Stimulated activated CD8-positive, alpha-beta memory T cell treated with anti-CD3 and anti-CD28 coated beads, Interleukin-4, amount 100 ng/mL, for 48 hours (primary cell): ENCODE results near the gene PMEPA1.
A peak's percentile ranks its signal among the peaks of the same experiment; 100 is the strongest.

Experiments used
- DNase-seq: peaks from one replicate; pipeline ENCODE4 v3.0.0-alpha.2; 2020

The PMEPA1 gene

DNA sequence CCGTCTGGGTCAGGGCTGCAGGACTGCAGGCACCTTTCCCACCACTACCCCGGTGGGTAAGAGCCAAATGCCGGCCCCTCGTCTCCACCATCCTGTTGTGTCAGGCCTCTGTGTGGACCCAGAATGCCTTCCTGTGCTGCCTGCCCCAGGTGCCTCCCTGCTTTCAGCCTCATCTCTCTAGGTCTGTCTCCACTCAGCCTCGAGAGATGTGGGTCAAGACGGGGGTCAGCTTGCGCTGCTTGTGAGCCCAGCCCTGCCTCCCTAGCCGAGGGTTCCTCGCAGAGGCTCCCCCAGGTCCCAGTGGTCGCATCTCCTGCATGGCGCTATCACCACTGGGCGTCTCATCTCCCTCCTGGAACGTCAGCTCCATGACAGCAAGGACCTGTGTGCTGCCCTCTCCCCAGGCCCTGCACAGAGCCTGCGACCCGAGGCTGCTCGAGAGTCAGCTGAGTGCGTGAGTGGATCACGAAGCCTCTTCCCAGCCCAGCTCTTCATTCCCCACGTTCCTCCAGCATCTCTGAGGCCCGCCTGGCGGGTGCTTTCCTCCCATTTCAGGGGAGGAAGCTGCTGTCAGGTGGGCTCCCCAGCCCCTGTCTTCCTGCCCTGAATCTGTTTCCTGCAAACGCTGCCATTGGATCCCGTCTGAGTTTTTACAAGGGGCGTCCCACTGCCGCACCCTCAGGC is 50.8 kb downstream of the PMEPA1 start:
- peak; percentile 19 for DNase-seq

DNA sequence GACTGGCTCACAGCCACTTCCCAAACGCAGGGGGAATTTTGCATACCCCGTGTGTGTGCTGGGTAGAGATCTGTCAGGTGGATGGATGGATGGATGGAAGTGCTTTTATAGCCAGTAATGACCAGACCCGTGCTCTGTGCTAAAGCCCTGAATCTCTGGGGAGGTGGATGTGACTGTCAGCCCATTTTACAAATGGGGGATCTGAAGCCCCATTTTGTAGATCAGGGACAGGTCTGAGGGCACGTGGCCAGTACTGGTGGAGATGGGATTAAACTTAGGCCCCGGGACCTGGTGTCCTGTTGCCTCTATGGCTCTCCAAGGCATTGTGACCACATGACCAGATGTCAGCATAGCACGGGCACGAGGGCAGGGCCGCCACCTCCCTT is 51.4 kb downstream of the PMEPA1 start:
- peak; percentile 21 for DNase-seq

DNA sequence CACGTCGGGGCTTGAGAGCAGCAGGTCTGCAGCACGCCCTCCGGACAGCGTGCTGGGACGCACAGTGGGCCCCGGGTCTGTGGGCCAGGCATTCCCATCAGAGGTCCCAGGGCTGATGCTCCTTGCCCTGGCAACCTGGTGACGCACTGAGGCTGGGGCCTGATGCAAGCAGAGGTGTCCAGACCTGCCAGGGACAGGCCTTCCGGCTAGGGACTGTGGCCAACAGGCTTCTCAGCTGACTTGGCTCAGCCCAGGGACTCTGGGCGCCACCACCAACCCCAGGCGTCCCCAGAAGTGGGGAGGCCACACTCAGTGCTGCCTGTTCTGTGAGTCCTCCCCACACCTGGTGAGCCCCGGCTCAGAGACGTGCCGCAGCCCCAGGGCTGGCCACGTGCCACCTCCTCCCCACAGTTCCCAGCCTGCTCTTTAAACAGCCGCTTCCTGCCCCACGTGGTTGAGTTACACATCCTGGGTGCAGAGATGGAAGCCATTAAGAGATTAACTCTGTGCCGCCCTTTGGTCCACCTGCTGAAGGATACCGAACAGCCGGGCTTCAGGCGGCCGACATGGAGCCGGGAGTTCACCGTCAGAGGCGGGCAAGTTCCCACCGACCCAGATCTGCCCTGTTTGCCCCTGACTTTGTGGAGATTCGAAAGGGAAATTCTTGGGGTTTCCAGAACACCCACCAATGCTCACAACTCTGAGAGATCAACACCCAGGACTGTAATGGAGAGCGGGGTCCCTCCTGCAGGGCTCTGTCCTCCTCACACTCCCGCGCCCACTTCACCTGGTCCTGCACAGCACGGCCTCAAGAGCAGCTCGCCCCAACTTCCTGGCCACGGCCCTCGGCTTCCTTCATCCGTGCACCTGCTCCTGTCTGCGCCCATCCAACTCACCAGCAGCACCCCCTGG is 52.0 kb downstream of the PMEPA1 start:
- DNase-seq, result peak; percentile 43

DNA sequence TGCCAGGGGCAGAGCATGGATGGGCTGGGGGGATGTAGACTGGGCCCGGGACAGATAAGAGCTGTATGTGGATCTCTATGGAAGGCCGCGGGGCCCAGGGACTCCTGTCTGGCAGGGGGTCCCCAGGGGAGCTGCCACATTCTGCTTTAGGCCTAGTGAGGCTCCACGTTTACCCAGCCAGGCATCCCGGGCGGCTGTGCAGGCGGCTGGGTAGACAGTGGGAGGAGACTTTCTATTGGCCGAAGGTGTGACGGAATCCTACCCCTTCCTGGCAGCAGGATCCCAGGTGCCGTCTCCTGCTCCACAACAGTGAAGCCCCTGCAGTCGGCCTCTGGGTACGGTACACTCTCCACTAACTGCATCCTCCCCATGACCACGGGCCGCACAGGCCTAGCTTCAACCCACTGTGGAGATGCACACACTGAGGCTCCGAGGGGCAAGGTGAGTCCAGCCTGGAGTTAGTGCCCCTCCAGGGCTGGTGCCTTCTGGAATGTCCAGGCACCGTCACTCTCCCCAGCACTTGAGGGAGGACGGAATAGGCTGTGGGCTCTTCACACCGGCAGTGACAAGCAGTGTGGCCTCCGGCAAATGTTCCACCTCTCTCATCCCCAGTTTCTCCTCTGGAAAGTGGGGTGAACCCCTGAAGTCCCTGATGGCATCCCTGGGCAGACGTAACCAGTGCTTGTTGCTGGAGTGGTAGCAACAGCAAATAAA is 52.8 kb downstream of the PMEPA1 start:
- DNase-seq, result peak; percentile 12

DNA sequence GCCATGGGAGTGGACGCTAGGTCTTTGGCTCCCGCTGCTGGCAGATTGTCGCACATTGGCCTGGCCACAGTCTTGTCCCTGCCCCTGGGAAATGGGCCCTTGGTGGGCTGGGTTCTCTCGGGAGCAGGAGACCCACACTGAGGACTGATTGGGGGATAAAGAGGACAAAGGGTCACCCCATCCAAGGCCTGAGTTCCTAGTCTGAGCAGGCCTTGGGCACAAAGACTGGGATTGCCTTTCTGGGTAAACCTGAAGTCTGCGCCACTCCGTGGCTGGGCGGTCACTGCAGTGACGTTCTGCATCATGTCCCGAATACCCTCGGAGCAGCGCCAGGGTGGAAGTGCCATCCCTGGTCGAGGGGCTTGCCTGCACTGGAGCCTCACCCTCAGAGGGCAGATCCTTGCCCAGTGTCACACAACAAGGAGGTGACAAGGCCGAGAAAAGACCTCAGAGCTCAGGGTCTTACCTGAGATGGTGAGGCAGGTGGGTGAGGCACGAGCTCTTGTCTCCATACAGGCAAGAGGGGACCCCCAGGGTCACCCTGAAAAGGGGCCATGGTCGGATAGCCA is 53.5 kb downstream of the PMEPA1 start:
- DNase-seq, result peak; percentile 14

DNA sequence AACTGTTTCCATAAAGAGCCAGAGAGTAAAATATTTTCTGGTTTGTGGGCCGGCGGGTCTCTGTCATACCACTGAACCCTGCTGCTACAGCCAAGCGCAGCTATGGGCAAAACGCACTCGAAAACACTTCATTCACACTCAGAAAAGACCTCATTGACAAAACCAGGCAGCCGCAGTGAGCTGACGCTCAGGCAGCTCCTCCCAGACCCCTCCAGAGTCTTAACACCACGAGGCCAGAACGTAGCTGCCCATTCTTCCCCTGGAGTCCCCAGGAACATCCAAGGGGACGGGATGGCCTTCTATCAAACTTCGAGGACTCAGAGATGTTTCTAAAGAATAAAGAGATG is 54.0 kb downstream of the PMEPA1 start:
- DNase-seq, result peak; percentile 18

DNA sequence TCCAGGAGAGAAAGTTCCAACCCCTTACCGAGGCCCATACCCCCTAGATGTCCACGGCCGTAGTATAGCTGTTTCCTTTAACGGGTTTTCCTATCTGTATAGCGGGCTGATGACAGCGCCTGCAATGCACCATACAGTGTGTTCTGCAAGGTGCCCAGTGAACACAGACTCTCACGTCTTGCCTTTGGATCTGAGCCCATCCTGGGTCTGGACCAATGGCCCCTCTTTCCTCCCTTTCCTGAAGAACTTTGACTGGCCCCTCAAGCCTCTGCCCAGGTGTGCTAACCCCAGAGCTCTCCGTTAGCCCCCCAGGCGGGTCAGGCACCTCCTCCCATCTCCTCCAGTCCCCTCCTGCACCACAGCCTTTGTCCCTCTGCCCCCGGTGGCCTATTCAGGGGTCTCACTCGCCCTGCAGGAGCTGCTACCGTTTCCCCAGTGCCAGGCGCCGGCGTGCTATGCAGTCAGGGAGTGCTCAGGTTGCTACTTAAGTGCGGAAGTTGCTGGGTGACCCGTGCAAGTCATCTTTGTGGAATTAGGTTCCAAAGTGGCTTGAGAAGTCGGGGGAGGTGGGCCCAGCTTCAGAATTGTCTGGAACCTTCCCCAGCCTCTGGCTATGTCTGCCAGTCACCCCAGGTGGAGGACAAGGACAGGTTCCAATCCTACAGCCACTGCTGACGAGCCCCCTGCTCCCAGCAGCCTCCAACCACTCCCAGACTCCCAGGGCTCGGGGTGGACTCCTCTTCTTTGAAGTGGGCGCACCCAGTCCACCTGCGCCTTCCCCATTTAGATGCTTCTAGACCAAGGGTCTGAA is 54.6 kb downstream of the PMEPA1 start:
- DNase-seq, result no peak

DNA sequence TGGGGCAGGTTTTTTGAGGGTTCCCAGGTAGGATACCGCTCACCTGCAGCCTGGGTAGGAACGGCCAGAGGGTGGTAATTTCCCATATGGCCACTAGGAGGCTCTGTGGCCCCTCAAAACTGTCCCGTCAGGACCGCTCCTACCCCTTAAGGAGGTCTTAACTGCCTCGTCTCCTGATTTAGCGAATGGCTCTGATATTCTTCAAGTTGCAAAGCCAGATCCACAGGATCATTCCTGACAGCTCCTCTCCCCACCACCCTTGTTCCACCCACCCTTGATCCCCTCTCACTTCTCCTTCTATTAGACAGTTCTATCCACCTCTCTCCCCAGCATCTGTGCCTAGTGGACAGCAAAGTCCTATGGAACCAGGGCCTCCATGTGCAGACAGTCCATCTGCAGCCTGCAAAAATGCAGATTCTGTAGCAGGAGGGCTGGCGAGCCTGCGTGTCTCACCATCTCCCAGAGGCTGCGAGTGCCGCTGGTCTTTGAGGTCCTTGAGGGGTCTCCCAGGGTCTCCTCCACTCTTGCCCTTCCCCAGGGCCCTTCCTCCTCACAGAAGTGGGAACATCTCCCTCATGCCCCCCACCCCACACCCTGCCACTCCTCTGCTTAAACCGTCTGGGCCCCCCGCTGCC is 55.3 kb downstream of the PMEPA1 start:
- peak; percentile 70 for DNase-seq

DNA sequence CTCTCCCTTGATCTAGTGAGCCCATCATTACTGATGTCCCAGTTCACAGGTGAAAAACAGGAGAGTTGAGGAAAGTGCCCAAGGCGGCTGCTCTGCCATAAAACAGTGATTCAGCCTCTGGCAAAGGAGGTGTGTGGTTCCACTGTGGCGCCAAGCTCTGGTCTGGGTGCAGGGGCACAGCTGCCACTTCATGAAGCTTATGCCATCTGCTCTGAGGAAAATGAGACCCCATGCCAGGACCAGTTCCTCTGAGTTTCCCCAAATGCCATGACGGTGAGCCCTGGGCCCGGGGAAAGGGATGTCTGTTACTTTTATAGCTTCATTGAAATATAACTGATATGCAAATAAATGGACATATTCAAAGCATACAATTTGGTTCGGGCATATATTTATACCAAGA is 55.9 kb downstream of the PMEPA1 start:
- no peak for DNase-seq

DNA sequence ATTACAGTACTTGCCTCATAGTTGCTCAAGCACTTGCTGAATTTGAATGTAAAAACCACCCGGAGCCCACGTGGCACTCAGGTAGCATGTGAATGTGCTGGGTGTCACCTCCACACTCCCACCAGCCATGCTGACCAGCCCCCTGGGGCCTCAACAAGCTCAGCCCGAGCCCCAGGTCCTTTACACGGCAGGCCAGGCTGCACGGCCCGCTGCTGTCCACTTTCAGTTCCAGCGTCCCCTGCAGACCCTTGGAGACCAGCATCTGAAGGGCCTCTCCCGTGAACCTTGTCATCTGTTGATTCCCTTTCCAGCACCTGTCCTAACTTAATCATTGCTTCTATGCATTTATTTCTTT is 56.3 kb downstream of the PMEPA1 start:
- DNase-seq, result no peak

DNA sequence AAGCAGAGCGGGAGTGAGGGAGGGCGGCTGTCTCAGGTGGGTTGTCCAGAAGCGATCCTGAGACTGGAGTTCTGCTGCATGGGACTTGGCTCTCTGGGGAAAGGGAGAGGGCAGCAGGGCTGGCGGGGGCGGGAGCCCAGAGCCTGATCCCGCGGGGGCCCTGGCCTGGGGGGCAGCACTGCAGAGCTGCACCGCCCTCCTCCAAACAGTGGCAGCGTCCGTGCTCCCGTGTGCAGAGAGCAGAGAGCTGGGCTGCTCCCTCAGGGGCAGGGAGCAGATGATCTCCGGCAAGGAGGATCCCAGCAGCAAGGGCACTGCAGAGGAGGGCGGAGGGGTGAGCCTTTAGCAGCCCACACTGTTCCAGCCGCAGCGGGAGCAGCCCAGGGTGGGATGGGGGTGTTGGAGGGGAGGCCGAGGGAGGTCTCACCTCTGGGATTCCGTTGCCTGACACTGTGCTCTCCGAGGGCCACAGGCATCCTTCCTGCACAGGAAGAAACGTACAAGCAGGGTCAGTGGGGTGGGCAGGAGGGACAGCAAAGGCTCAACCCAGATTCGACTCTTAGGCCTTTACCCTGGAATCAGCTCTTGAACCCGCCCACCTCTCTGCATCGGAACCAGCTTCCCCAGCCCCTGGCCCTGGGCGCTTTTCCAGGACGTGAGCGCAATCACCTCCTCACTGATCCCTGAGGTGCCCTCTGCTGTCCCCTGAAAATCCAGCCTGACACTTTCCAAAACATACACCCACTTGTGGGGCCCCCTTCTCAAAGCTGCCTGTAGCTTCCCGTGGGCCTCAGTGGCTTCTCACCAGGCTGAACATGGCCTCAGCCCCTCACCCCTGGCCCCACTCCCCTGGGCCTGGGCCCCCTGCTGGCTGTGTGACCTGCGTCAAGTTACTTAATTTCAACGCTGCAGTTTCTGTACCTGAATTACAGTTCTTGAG is 56.9 kb downstream of the PMEPA1 start:
- DNase-seq, result no peak

DNA sequence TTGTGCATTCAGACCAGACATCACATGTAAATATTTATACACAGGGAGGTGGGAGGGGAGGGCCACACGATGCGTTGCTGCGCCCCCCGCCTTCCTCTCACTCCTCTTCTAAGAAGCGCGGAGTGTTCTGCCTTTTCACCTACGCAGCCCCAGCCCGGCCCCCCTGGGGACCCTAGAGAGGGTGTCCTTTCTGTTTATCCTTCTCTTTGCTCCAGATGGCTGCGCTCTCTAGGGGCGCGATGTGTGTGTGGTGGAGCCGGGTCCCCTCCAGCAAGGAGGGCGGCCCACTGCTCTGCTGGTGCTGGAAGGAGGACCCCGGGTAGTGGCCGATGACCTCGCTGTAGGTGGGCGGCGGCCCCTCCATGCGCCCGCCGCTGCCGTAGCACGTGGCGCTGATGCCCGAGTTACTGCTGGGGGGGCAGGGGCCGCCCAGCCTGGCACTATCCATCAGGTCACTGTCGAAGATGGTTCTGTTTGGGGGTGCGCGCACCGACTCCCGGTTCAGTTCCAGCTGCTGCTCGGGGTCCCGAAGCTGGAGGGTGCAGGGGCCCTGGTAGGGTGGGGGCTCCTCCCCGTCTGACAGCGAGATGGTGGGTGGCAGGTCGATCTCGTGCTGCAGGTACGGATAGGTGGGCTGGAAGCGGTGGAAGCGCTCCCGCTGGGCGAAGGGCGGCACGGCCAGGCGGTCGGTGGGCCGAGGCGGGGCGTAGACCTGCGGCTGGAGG is 57.8 kb downstream of the PMEPA1 start:
- DNase-seq, result peak; percentile 14

DNA sequence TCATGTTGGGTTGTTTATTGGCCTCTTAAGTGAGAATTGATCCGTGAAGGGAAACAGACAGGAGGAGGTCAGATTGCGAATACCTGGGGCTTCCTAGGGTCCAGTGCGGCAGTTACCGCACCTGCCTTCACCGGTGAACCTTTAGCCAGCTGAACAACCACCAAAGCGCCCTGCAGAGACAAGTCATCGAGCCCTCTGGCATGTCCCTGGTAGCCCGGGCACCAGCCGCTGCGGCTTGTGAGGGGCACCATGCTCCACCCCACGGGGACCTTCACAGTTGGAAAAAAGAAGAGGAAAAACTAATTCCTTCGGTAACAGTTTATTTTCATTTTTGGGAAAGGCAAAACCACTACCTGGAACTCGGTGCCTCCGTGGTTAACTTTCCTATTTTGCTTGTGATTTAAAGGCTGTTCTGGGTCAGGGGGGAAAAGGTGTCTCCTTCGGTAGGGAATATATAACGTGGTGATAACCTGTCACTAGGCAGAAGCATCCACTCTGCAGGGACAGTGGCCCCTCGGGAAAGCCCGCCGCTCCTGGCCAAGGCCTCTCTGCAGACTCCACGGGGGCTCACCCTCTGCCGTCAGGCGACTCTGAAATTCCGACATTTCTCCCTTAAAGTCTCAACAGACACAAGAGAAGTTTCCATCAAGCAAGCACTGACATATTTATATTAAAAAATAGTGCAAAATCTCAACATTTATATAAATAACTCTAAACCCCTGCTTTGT is 58.9 kb downstream of the PMEPA1 start:
- no peak for DNase-seq

DNA sequence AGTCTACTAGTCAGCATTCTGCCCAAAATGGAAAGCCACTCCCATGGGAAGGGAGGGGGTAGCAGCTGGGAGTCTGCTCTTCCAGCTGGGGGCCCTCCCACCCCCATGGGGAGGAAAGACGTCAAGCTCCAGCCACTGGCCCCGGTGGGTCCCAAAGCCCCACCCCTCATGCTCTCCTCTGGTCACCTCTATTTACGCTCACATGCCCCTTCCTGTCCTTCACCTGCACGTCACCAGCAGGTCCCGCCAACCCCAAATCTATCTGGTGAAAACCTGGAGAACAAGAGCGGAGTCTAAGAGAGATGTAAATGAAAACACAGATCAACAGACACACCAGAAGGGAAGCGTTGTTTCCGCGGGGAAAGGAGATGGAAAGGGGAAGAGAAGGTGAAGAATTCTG is 59.5 kb downstream of the PMEPA1 start:
- DNase-seq, result no peak

DNA sequence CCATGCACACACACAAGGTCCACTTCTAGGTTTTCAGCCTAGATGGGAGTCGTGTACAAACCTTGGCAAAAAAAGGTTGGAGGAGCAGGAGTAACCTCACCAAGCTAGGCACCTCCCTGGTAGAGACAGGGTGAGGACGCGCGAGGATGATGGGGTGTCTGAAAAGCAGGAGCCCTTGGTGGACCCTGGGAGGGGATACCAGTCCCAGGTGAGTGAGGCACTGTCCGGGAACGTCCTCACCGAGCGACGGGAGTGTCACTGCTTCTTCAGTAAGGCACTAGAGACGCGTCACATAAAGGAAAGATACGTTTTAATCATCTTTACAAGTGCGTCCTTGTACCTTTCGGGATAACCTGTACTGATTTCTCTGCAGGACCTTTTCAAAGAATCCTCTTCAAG is 60.2 kb downstream of the PMEPA1 start:
- DNase-seq, result no peak

DNA sequence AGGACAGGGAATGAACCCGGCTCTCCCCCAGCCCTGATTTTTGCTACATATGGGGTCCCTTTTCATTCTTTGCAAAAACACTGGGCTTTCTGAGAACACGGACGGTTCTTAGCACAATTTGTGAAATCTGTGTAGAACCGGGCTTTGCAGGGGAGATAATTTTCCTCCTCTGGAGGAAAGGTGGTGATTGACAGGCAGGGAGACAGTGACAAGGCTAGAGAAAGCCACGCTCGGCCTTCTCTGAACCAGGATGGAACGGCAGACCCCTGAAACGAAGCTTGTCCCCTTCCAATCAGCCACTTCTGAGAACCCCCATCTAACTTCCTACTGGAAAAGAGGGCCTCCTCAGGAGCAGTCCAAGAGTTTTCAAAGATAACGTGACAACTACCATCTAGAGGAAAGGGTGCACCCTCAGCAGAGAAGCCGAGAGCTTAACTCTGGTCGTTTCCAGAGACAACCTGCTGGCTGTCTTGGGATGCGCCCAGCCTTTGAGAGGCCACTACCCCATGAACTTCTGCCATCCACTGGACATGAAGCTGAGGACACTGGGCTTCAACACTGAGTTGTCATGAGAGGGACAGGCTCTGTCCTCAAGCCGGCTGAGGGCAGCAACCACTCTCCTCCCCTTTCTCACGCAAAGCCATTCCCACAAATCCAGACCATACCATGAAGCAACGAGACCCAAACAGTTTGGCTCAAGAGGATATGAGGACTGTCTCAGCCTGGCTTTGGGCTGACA is 60.8 kb downstream of the PMEPA1 start:
- DNase-seq, result no peak

DNA sequence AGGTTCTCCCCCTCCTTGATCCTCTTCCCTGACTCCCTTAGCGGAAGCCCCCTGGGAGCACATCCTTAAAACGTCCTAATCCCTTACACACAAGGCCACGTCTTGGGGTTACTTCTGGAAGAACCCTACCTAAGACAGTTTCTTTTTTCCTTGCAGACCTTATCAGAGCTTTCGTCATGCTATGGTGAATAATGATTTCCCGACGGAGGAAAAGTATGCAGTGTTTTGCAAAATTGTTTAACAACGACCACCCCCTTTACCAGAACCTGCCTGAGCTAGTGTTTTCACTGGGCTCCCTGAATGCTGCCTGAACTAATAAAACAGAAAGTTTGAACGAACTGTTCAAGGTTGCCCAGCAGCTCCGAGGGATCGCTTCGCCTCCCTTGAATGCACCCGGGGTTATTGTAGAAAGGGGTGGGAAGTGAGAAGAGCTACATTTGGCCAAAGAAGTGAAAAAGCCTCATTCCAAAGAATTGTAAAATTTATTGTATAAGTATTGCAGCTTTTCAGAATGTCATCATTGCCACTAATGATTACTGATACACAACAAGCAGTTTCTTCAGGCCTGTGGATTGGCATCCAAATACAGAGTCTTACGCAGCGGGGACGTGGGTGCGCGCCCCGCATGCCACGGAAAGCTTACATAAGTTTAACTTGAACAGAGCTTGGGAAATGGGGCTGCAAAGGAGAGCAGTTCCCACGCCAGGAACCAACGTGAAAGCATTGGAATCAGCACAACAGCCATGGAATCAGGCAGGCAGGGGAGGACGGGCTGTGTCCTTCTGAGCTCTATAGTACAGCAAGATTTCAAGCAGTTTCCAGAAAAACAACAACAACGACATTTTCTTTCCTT is 61.7 kb downstream of the PMEPA1 start:
- DNase-seq, result no peak
